ENCODE data around the gene RAX2.

RAX2 gene

GRCh38 chr19:3762501-3763459 lies 9.2 kb downstream of the RAX2 start, which contains the start of gene MRPL54:
TSS of gene MRPL54 (plus strand) at chr19:3762682. CDS start at chr19:3762701, 19 bp downstream.
- H2AFZ ChIP-seq (ENCODE audit: low read length), result peak within 1 kb of the TSS; percentile 98
- 0 out of 2 replicates have a peak, but pooled peaks cover 2% of the 10 kb centered on the region for H3F3A ChIP-seq (ENCODE audit: low read depth)
- peak within 1 kb of the TSS; percentile 96 for H3K9ac ChIP-seq (ENCODE audit: low read depth, low read length, poor library complexity, severe bottlenecking)
- H3K9me2 ChIP-seq (replicated peaks; ENCODE audit: low read depth, low read length), result no peaks in the 10 kb centered on the region
- H3K79me2 ChIP-seq (ENCODE audit: insufficient read depth, low read length), result peaks cover 32% of the 10 kb centered on the region
- H3K4me2 ChIP-seq (ENCODE audit: low read depth, low read length, poor library complexity, severe bottlenecking), result peak within 1 kb of the TSS; percentile 96
- H4K20me1 ChIP-seq (ENCODE audit: insufficient read depth, low read length, poor library complexity, severe bottlenecking), result no peaks in the 10 kb centered on the region
- peaks cover 6% of the 10 kb centered on the region; the same call in 1 of the 2 replicates for H3K36me3 ChIP-seq (ENCODE audit: insufficient read depth, low read length)
- peaks cover 23% of the 10 kb centered on the region for H3K4me1 ChIP-seq (ENCODE audit: insufficient read depth, low read length, poor library complexity, severe bottlenecking)
- H3K27me3 ChIP-seq (ENCODE audit: insufficient read depth, low read length, poor library complexity, severe bottlenecking), result no peaks in the 10 kb centered on the region
- peak within 1 kb of the TSS; percentile 98 for H3K4me3 ChIP-seq (ENCODE audit: low read length, poor library complexity, severe bottlenecking)
- TF ChIP-seq CTCF (conservative IDR thresholded peaks at IDR 0.05; ENCODE audit: low read length), result no peak
- no peak for TF ChIP-seq EZH2phosphoT487 (IDR thresholded peaks at IDR 0.05; ENCODE audit: borderline replicate concordance)
- no peaks in the 10 kb centered on the region for H3K9me3 ChIP-seq (ENCODE audit: insufficient read depth, low read depth, low read length)

GRCh38 chr19:3762130-3762473 lies 9.9 kb downstream of the RAX2 start:
- H3K27me3 ChIP-seq (ENCODE audit: insufficient read depth, low read length, poor library complexity, severe bottlenecking), result no peaks in the 10 kb centered on the region
- peak overlapping the region; percentile 98 for H3K4me3 ChIP-seq (ENCODE audit: low read length, poor library complexity, severe bottlenecking)
- TF ChIP-seq CTCF (conservative IDR thresholded peaks at IDR 0.05; ENCODE audit: low read length) (no peak), EZH2phosphoT487 (IDR thresholded peaks at IDR 0.05; ENCODE audit: borderline replicate concordance) (no peak)
- H4K20me1 ChIP-seq (ENCODE audit: insufficient read depth, low read length, poor library complexity, severe bottlenecking), result no peaks in the 10 kb centered on the region
- peaks cover 2% of the 10 kb centered on the region; the same call in 1 of the 2 replicates for H3K36me3 ChIP-seq (ENCODE audit: insufficient read depth, low read length)
- no peaks in the 10 kb centered on the region for H3K9me3 ChIP-seq (ENCODE audit: insufficient read depth, low read depth, low read length)
- peak overlapping the region; percentile 98; the same call in 1 of the 2 replicates for H2AFZ ChIP-seq (ENCODE audit: low read length)
- peaks cover 23% of the 10 kb centered on the region for H3K4me1 ChIP-seq (ENCODE audit: insufficient read depth, low read length, poor library complexity, severe bottlenecking)
- H3K9me2 ChIP-seq (replicated peaks; ENCODE audit: low read depth, low read length), result no peaks in the 10 kb centered on the region
- 0 out of 2 replicates have a peak, but pooled peaks cover 2% of the 10 kb centered on the region for H3F3A ChIP-seq (ENCODE audit: low read depth)
- H3K79me2 ChIP-seq (ENCODE audit: insufficient read depth, low read length), result peaks cover 36% of the 10 kb centered on the region
- H3K4me2 ChIP-seq (ENCODE audit: low read depth, low read length, poor library complexity, severe bottlenecking), result peak overlapping the region; percentile 96
- H3K9ac ChIP-seq (ENCODE audit: low read depth, low read length, poor library complexity, severe bottlenecking), result peak overlapping the region; percentile 96

GRCh38 chr19:3761382-3762129 lies 10.5 kb downstream of the RAX2 start, which contains the start of gene APBA3:
TSS of gene APBA3 (minus strand) at chr19:3761692. CDS start at chr19:3760264, 1,428 bp downstream.
- peak within 1 kb of the TSS; percentile 98 for H3K4me3 ChIP-seq (ENCODE audit: low read length, poor library complexity, severe bottlenecking)
- H3K4me2 ChIP-seq (ENCODE audit: low read depth, low read length, poor library complexity, severe bottlenecking), result peak within 1 kb of the TSS; percentile 96
- H3K79me2 ChIP-seq (ENCODE audit: insufficient read depth, low read length), result peaks cover 36% of the 10 kb centered on the region
- H3K9me3 ChIP-seq (ENCODE audit: insufficient read depth, low read depth, low read length), result no peaks in the 10 kb centered on the region
- no peaks in the 10 kb centered on the region for H3K9me2 ChIP-seq (replicated peaks; ENCODE audit: low read depth, low read length)
- H2AFZ ChIP-seq (ENCODE audit: low read length), result peak within 1 kb of the TSS; percentile 98
- H3K36me3 ChIP-seq (ENCODE audit: insufficient read depth, low read length), result peaks cover 2% of the 10 kb centered on the region; the same call in 1 of the 2 replicates
- H3F3A ChIP-seq (ENCODE audit: low read depth), result 0 out of 2 replicates have a peak, but pooled peaks cover 2% of the 10 kb centered on the region
- no peaks in the 10 kb centered on the region for H4K20me1 ChIP-seq (ENCODE audit: insufficient read depth, low read length, poor library complexity, severe bottlenecking)
- H3K9ac ChIP-seq (ENCODE audit: low read depth, low read length, poor library complexity, severe bottlenecking), result peak within 1 kb of the TSS; percentile 96
- no peaks in the 10 kb centered on the region for H3K27me3 ChIP-seq (ENCODE audit: insufficient read depth, low read length, poor library complexity, severe bottlenecking)
- H3K4me1 ChIP-seq (ENCODE audit: insufficient read depth, low read length, poor library complexity, severe bottlenecking), result peaks cover 23% of the 10 kb centered on the region
- peak; percentile 78 for TF ChIP-seq CTCF (conservative IDR thresholded peaks at IDR 0.05; ENCODE audit: low read length)
- no peak for TF ChIP-seq EZH2phosphoT487 (IDR thresholded peaks at IDR 0.05; ENCODE audit: borderline replicate concordance)

Data from Loucy (cell line).